ENCODE data around the gene U2AF2.

- TF ChIP-seq EZH2phosphoT487 (IDR thresholded peaks at IDR 0.05; ENCODE audit: insufficient read depth, low read depth) (no peak), EZH2 (IDR thresholded peaks at IDR 0.05; ENCODE audit: insufficient read depth, poor library complexity, severe bottlenecking) (no peak)
Observed at GRCh38 chr19:55705972-55706371, 51.1 kb downstream of the U2AF2 start.

Measured in GM23248 (cell line).